SIG-M5 (cell line): ENCODE measurements around the gene SRGAP1.
"Not testable (repeated sequence)": the region's sequence is repeated elsewhere in the genome, so short reads cannot be mapped to it uniquely, and the experiment has no call there.

Source experiments
- DNase-seq: peaks from one replicate; lab custom pipeline; 2025; lab: John Stamatoyannopoulos, UW

Gene SRGAP1

DNA sequence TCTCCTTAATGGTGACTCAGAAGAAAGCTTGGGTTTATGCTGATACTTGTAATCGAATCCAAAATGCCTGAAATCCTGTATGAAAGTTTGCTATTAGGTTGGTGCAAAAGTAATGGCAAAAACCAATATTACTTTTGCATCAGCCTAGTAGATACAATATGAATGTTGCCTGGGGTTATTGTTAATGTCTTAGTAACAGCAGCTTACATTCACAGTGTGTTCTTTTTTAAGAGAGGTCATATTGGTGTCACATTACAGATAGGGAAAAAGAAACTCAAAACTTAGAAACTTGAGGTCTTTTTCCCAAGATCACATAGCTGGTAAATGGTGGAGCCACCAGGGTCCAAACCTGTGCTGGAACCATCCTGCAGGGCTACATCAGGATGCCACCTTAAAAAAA is 25.2 kb downstream of the SRGAP1 start:
- DNase-seq = no peak

DNA sequence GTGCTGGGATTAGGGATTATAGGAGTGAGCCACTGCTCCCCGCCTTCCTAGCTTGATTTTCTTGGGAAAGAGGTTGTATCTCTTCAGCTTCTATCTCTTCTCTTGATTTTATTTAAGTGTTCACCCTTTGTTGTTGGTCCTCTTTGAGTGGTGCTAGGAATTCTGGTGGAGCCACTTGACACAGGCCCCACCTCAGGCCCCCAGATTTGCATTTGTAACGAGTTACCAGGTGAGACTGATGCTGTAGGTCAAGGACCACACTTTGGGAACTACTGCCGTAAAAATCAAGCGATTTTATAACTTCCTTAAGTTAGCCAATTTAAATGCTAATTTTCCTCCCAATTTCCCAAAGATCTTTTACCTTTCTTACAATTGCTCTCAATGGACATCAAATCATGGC is 26.3 kb downstream of the SRGAP1 start:
- DNase-seq = no peak

DNA sequence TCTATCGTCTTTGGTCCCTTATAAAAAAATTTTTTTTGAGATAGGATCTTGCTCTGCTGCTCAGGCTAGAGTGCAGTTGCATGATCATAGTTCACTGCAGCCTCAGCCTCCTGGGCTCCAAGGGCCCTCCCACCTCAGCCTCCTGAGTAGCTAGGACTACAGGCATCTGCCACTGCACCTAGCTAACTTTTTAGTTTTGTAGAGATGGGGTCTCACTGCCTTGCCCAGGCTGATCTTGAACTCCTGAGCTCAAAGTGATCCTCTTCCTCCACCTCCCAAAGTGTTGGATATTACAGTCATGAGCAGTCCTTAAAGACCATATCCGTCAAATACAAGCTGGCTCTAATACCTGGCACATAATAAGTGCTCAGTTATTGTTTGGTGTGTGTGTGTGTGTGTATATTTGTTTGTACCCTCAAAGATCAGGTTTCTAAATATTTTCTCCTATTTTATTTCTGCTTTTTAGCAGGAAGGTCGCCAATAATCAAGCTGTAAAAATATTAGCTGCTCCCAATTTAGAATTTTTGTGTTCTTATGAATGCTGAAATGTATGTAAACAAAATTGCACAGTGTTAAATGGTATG is 30.5 kb downstream of the SRGAP1 start:
- DNase-seq = no peak

DNA sequence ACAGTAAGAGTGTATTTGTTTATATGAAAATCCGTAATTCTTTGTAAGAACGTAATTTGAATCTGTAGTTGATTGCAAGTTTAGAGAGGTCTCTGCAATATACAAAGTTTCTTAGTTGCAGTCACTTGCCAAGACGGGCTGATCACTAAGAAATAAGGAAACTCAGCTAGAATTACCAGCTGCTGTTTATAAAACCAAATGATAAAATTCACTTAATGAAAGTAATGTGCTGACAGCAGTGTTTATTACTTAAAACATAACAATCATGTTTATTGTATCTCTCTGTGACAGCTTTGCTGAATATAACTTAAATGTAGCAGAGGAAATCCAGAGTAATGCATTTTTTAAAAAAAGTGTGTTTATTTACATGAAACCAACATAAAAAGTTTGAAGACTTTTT is 31.2 kb downstream of the SRGAP1 start:
- no peak for DNase-seq

DNA sequence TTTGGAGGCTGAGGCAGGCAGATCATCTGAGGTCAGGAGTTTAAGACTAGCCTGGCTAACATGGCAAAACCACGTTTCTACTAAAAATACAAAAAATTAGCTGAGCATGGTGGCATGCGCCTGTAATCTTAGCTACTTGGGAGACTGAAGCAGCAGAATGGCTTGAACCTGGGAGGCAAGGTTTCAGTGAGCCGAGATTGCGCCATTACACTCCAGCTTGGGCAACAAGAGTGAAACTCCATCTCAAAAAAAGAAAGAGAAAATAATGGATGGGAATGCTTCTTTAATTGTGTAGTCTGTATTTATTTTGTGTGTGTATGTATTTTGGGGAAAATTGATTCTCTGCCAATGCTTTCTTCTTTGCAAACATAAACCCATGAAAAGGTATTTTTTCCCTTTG is 32.5 kb downstream of the SRGAP1 start:
- no peak for DNase-seq

DNA sequence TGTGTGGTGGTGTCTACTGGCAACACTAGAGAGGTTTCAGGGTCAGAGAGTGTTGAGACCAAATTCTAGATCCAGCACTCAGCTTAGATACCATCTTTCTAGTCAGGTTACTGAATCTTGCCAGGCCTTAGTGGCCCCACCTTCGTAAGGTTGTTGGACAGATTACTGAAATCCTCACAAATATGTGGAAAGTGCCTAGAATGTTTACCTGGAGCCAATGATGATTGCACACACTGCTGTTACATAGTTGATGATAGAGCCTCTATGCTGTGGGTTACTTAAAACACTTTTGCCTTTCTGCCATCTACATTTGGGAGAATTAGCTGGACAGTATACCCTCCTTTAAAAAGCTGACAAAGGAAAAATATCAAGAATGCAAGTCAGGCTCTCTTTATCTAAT is 33.2 kb downstream of the SRGAP1 start:
- DNase-seq = no peak

DNA sequence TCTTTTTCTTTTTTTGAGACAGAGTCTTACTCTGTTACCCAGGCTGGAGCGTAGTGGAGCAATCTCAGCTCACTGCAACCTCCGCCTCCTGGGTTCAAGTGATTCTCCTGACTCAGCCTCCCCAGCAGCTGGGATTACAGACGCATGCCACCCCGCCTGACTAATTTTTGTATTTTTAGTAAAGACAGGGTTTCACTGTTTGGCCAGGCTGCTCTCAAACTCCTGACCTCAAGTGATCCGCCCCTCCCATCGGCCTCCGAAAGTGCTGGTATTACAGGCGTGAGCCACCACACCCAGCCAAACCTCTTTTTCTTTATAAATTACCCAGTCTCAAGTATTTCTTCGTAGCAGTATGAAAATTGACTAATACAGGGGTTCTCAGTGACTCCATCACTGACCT is 35.7 kb downstream of the SRGAP1 start:
- not testable (repeated sequence) for DNase-seq

DNA sequence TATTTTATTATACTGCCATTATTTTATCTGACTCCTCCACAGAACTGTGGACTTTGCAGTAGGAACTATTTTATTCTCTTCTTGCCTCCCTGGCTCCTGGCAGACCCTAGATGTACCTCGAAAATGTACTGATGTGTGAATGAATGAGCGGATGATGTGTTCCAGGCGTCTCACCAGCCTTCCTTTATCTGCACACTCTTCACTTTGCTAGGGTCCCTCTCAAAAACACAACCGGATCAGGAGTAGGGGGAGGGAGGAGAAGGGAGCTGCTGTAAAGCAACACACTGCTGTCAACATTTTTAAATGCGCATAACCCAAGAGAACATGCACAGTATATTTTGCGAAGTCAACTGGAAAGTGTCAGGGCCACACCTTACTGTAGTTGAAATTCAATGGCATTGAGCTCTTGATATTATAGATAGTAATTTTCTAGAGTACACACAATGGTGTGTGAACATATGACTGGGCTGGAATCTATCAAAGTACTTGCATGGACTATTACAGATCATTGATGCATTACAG is 36.3 kb downstream of the SRGAP1 start:
- no peak for DNase-seq

DNA sequence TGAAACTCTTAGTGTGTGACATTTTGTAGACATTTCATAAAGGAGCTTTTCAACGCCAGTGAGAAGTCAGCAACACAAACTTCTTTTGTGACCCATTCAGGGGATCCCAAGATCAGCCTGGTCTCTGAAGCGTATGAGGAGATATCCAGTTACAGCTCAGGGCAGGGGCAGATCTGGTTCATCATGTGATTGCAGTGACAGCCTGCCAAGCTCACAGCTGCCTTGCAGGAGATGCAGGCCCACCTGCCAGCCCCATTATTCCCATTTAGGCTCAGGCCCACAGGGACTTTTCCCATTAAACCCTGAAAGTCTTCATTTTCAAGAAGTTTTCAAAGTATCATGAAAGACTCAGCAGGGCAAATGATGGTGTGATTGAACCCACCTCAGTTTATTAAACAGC is 38.3 kb downstream of the SRGAP1 start:
- no peak for DNase-seq

DNA sequence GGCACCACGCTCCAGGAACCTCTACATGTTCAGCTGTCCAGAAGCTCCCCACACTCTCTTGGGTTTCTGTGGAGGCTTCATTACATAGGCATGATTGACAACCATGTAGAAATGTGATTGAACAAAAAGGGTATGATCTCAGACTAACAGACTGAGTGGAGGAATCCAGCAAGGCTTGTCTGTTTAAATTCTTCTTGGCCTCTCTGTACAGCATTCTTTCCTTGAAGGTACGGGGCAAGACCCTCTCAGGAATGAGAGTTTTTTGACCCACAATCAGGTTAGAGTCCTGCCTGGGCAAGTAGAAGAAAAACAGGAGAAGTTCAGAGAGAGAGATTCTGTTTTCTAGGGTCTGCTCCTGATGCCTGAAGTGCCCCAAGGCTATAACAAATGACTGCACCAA is 40.9 kb downstream of the SRGAP1 start:
- DNase-seq = no peak

DNA sequence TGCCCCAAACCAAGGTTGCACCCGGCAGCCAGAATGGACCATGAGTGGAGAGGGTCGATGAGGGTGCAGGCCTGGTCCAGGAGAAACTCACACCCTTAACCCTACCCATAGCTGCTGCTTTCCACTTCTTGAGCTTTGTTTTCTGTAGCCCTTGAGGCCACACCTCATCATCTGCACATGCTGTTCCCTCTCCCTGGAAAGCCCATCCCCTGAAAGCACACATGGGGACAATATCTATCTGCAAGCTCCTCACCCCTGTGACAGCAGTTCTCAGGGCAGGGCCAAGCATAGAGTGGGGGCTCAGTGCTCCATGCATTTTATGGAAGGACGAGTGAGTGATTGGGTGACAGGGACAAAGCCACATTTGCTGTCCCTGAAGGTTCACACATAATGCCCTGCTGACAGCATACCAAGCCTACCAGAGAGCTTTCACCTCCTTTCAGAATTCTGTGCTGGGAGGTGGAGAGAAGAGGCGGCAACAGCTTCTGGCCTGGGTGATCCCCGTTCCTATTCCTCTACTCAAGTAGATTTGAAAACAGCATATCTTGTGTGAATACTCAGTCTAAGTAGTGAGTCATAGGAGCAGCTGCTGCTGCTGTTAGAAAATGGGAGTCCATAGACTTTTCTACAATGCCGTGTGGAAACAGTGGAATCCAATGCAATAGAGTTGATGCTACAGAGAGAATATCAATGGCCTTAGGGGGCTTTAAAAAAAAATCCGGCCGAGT is 44.6 kb downstream of the SRGAP1 start:
- no peak for DNase-seq

DNA sequence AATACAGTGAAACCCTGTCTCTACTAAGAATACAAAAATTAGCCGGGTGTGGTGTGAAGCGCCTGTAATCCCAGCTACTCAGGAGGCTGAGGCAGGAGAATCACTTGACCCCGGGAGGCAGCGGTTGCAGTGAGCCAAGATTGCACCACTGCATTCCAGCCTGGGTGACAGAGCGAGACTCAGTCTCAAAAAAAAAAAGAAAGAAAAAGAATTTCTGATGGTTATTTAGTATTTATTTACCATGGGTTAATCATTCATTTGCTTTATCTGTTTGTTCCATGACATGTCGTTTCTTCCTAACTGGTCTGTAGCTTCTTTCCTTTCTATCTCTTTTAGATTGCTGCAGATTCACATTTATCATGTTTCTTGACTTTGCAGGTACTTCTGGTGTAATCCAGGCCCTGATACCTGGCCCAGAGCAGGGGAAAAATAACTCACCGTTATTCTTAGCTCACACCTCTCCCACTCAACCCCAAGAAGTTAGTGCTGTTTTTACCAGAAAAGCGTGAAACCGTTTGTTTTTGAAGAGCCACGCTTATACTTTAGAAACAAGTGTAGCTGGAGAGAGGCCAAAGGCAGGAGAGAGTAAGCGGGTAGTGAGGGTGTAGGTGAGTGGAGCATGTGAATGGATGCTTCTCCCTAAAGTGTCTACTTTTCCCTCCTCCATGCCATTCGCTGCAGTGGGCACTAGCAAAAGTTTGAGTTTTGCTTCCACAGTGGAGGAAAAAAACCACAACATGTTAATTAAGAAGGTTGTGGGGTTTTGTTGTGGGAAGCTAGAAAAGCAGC is 45.4 kb downstream of the SRGAP1 start:
- no peak for DNase-seq

DNA sequence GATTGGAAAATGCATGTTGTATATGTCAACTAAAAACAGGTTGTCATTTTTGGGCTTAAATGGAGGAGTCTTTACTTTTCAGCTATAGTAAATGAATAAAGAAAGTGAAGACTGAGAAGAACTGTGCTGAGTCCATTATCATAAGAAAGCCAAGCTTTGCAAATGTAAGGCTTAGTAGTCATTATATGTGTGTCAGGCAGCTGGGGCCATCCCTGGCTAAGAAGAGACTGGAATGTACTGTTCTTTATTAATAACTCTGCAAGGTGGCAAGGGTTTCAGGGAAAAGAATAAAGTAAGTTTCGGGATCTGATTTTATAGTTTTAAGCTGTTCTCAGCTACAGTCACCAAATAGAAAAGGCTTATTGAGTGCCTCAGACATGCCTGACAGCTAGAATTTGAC is 48.7 kb downstream of the SRGAP1 start:
- no peak for DNase-seq

DNA sequence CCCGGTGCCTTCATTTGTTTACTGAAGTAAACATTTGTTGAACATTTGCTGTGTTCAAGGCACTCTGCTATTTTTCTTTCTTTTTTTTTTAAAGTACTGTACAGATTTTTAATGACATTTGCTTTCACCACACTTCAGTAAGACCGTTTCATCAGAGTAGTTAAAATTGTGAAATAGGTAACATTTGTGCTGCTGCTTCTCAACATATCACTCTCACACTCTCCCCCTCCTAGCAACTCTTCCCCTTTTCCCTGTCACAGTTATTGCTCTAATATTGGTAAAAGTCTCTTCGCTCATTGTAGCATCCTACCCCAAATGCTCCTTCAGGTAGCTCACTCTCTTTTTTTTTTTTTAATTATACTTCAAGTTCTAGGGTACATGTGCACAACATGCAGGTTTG is 49.6 kb downstream of the SRGAP1 start:
- no peak for DNase-seq

DNA sequence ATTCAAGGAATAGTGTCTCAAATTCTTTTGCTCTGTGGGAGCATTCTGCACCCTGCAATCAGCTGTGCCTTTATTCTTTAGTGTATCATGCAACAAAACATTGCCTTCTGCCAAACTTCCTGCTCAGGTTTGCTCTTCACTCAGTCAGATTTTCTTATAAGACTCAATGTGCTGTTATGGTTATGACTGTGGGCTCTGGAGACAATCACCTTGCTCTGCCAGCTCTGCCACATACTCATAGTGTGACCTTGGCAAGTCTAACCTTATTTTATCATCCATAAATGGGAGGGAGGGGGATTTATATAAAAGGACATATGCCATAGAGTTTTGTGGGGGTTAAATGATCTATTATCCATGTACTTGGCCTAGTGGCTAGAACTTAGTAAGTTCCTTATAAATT is 51.3 kb downstream of the SRGAP1 start:
- DNase-seq = no peak

DNA sequence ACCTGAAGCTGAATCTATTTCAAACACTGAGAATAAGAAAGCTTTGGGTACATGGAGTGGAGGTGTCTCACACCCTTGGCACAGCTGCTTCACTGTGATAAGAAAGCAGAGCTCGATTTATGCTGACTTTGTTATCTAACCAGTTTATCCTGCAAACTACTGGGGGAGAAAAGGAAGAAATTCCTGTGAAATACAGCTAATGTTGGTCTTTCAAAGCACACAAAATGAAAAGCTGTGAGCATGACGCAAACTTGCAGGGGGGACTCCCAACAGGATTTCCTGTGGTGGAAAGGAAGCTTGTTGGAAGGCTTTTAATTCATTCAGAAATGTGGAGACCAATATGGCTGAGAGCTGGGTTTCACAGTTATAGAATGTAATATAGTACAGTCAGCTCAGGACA is 53.4 kb downstream of the SRGAP1 start:
- no peak for DNase-seq

DNA sequence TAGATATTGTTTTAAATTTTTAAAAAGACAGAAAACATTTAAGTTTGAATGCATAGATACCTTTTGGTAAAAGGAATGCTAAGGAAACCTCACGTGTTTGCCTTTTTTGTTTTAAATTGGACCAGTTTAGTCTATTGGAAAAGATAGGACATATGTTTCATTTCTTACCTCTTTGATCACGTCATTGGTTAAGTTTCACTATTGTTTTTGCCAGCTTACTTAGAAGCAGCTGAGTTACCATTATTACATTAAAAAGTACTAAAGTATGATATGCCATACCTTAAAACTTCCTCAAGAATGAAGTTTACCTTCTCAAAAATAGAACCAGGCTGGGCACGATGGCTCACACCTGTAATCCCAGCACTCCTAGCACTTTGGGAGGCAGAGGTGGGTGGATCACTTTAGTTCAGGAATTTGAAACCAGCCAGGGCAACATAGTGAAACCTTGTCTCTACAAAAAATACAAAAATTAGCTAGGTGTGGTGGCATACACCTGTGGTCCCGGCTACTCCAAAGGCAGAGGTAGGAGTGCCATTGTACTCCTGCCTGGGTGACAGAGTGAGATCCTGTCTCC is 54.4 kb downstream of the SRGAP1 start:
- DNase-seq = no peak

DNA sequence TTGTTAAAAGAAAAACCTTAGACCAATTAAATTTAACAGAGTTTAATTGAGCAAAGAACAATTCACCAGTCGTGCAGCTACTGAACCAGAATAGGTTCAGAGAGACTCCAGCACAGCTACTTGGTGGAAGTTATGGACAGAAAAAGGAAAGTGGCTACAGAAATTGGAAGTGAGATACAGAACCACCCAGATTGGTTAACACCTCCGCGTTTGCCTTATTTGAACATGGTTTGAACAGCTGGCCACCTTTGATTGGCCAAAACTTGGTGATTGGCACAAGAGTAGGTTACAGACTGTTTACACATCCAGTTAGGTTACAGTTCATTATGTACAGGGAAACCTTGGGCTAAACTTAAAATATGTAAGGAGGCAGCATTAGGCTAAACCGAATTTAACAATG is 54.9 kb downstream of the SRGAP1 start:
- no peak for DNase-seq

DNA sequence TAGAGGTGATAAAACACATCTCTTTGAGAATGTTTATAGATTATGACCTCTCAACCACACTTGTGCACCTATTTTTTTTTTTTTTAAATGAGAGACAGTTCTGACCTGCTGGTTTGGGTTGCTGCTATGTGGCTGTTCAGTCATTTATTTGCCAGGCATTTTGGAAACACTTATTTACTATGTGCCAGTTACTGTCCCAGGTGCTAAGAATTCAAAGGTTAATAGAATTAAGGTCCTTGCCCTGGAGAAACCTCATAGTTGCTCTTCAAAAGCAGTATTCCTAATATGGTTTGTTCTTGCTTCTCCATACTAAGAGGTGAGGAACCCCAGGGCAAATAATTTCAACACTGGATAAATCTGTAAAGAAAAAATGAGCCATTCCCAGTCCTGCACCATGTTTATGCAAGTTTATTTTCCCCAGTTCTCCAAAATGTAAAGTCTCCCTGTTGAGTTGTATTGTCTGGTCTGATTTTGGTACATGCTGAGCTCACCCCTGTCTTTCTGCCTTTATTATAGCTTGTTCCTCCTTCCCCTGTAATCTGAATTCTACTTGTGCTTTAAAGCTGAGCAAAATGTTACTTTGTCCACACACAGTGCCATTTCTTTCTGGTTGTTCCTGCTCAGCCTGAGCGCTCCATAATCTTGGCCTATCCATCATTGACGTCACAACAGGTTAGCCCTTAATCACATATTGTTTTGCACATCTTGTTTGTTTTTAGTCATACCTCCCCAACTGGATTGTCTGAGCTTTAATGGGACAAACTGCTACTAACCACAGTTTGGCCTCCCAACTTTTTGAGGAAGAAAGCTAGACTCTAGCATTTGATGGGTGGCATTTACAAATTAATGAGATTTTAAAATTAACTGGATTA is 56.7 kb downstream of the SRGAP1 start:
- no peak for DNase-seq

DNA sequence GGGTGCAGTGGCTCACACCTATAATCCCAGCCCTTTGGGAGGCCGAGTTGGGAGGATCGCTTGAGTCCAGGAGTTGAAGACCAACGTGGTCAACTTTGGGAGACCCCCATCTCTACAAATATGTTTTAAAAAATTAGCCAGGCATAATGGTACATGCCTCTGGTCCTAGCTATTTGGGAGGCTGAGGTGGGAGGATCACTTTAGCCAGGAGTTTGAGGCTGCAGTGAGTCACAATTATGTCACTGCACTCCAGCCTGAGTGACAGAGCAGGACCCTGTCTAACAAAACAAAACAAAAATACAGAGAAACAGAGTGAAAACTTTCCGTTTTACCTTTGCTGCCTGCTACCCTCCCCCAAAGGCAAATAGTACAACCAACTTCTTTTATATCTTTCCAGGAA is 60.2 kb downstream of the SRGAP1 start:
- no peak for DNase-seq

DNA sequence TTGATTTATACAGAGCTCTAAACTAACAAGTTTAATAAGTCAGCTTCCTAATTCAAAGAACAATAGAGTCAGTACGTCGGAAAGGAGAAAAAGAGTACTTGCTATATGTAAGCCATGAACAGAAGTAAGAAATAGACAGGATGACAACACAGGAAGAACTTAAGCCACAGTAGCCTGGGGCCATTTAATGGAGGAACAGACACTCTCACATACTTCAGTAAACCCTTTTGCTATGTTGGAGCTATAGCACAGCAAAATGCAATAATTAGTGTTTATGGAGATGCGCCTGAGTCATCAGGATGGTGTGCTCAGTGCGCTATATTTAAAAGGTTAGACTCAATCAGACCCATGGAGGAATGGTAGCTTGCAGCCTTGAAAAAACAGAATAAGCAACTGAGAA is 61.0 kb downstream of the SRGAP1 start:
- DNase-seq = no peak

DNA sequence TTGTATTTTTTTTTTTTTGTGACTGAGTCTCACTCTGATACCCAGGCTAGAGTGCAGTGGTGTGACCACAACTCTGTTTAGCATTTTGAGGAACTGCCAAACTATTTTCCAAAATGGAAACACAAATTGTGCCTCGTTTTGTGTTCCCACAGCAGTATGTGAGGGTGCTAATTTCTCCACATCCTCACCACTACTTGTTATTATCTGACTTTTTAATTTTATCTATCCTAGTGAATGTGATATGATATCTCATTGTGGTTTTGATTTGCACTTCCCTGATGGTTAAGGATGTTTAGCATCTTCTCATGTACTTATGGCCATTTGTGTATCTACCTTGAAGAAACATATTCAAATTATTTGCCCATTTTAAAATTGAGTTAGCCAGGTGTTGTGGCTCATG is 62.4 kb downstream of the SRGAP1 start:
- no peak for DNase-seq
